Stimulated activated CD8-positive, alpha-beta memory T cell treated with anti-CD3 and anti-CD28 coated beads, Interleukin-4, amount 100 ng/mL, for 24 hours (primary cell): ENCODE results near the gene UMOD.

Source experiments
- DNase-seq: peaks from one replicate; pipeline ENCODE4 v3.0.0-alpha.2; 2020; ENCODE audit warnings: low read depth

The UMOD gene

GRCh38 chr16:20363191-20363590 is 10.7 kb upstream of the UMOD start:
- no peak for DNase-seq

GRCh38 chr16:20359997-20360396 is 7.5 kb upstream of the UMOD start:
- no peak for DNase-seq

- DNase-seq, result no peak
Observed at GRCh38 chr16:20355114-20355782, 2.7 kb upstream of the UMOD start.

GRCh38 chr16:20353379-20353778 is 864 bp upstream of the UMOD start:
- DNase-seq, result no peak

GRCh38 chr16:20349615-20350014 is 2.9 kb downstream of the UMOD start:
- no peak for DNase-seq

GRCh38 chr16:20348365-20349185 is 3.9 kb downstream of the UMOD start:
- DNase-seq, result no peak

GRCh38 chr16:20347666-20348364 is 4.7 kb downstream of the UMOD start:
- DNase-seq, result no peak

- no peak for DNase-seq
Observed at GRCh38 chr16:20344611-20345010, 7.9 kb downstream of the UMOD start.

- no peak for DNase-seq
Observed at GRCh38 chr16:20339744-20340143, 12.8 kb downstream of the UMOD start.

- DNase-seq, result no peak
Observed at GRCh38 chr16:20336955-20337354, 15.6 kb downstream of the UMOD start.

GRCh38 chr16:20334396-20334795 is 18.1 kb downstream of the UMOD start:
- DNase-seq, result no peak

GRCh38 chr16:20333120-20333519 is 19.4 kb downstream of the UMOD start:
- DNase-seq, result no peak

- DNase-seq, result no peak
Observed at GRCh38 chr16:20332411-20332810, 20.1 kb downstream of the UMOD start.

GRCh38 chr16:20331635-20332034 is 20.9 kb downstream of the UMOD start:
- no peak for DNase-seq

GRCh38 chr16:20329392-20330138 is 22.9 kb downstream of the UMOD start:
- DNase-seq, result no peak

- no peak for DNase-seq
Observed at GRCh38 chr16:20327444-20328041, 25.0 kb downstream of the UMOD start, which contains the start of gene GP2. Gene GP2, minus strand, starts transcription at chr16:20327513. Its CDS starts 1,082 bp downstream, at chr16:20326431.

GRCh38 chr16:20326321-20326720 is 26.2 kb downstream of the UMOD start:
- no peak for DNase-seq

GRCh38 chr16:20325005-20325404 is 27.5 kb downstream of the UMOD start:
- no peak for DNase-seq

GRCh38 chr16:20323591-20324117 is 28.9 kb downstream of the UMOD start:
- no peak for DNase-seq

- DNase-seq, result no peak
Observed at GRCh38 chr16:20322696-20323095, 29.8 kb downstream of the UMOD start.

- no peak for DNase-seq
Observed at GRCh38 chr16:20321671-20322070, 30.8 kb downstream of the UMOD start.
